ENCODE data around the gene SPIRE1. TPM values are rescaled to one million over a fixed set of nuclear protein-coding genes. Genes with fewer than 3 reads are reported as not detected.
A peak's percentile ranks its signal among the peaks of the same experiment; 100 is the strongest.

The SPIRE1 gene
- total RNA-seq, 2 donors from 2014 or later: 7.8 to 12.0 TPM

DNA sequence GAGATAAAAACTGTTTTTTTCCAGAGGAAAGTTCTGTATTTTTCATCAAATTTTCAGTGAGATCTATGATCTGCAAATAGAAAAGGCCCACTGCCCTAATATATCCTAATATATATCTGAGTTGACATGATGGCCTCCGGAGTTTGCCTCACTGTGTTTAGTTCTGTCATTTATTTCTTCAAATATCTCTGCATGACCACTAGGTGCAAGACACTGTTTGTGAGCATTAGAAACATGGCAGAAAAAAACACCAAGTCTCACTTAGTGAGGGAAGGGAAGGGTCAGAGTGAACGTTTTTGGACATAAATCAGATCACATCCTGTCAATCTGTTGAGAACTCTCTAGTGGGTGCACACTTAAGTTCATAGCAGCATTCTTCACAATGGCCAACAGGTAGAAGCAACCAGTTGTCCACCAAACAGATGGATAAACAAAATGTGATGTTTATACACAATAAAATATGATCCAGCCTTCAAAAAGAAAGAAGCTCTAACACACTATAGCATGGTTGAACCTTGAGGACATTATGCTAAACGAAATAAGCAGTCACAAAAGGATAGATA is 53.4 kb downstream of the SPIRE1 start:
- no peaks in the 10 kb centered on the region for H3K9me3 Mint-ChIP-seq
- H3K4me1 Mint-ChIP-seq (ENCODE audit: low read depth in 2 of 2): no peaks in the 10 kb centered on the region
- no peak overlapping the region for H3K4me3 Mint-ChIP-seq
- DNase-seq (ENCODE audit: low spot score) (no peak), ATAC-seq (no peak)
- no peaks in the 10 kb centered on the region for H3K36me3 Mint-ChIP-seq
- H3K27ac Mint-ChIP-seq: no peak overlapping the region
- no peaks in the 10 kb centered on the region for H3K27me3 Mint-ChIP-seq

DNA sequence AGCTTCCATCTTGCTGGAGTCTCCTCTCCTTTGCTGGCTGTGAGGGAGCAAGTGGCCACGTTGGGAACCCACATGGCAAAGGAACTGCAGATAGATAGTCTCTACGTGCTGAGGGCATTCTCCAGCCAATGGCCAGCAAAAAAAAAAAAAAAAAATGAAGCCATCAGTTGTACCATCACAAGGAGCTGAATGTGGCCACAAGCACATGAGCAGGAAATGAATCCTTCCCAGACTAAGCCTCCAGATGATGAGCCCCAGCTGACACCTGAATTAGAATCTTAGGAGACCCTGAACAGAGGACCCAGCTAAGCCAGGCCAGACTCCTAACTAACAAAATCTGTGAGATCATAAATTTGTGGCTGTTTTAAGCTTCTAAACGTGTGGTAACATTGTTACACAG is 57.9 kb downstream of the SPIRE1 start:
- no peaks in the 10 kb centered on the region for H3K27me3 Mint-ChIP-seq

DNA sequence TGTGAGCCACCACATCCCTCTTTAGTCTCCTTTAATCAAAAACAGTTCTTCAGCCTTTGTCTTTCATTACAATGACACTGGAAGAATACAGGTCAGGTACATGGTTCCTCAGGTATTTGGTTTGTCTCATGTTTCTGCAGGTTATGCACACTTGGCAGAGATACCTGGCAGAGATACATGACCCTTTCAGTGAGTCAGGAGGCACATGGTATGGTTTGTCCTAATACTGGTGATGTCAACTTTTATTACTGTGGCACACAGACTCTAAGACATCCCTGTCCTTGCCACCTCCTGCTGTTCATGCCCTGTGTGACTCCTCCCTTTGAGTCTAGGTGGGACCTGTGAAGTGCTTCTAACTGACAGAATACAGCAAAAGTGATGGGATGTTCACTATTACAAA is 58.4 kb downstream of the SPIRE1 start:
- Mint-ChIP-seq H3K27me3 (no peaks in the 10 kb centered on the region), H3K9me3 (no peaks in the 10 kb centered on the region), H3K27ac (peak overlapping the region in 1 of 2 donors; percentile 18), H3K4me3 (no peak overlapping the region), H3K36me3 (no peaks in the 10 kb centered on the region), H3K4me1 (ENCODE audit: low read depth in 2 of 2) (peaks cover 7 to 8% of the 10 kb centered on the region in 2 donors)
- DNase-seq (ENCODE audit: low spot score) (no peak), ATAC-seq (no peak)

More for the DNA sequence above, 57.9 kb downstream of the SPIRE1 start:
- H3K9me3 Mint-ChIP-seq: no peaks in the 10 kb centered on the region
- H3K4me1 Mint-ChIP-seq (ENCODE audit: low read depth in 2 of 2): peaks cover 7 to 8% of the 10 kb centered on the region in 2 donors
- ATAC-seq (no peak), DNase-seq (ENCODE audit: low spot score) (no peak)
- no peak overlapping the region for H3K27ac Mint-ChIP-seq
- H3K36me3 Mint-ChIP-seq: no peaks in the 10 kb centered on the region
- no peak overlapping the region for H3K4me3 Mint-ChIP-seq

GRCh38 chr18:12598181-12598930 is 59.6 kb downstream of the SPIRE1 start:
- Mint-ChIP-seq H3K9me3 (no peaks in the 10 kb centered on the region), H3K27me3 (no peaks in the 10 kb centered on the region), H3K27ac (no peak overlapping the region), H3K36me3 (no peaks in the 10 kb centered on the region), H3K4me3 (no peak overlapping the region), H3K4me1 (ENCODE audit: low read depth in 2 of 2) (peaks cover 7 to 8% of the 10 kb centered on the region in 2 donors)
- ATAC-seq (no peak), DNase-seq (ENCODE audit: low spot score) (no peak)

DNA sequence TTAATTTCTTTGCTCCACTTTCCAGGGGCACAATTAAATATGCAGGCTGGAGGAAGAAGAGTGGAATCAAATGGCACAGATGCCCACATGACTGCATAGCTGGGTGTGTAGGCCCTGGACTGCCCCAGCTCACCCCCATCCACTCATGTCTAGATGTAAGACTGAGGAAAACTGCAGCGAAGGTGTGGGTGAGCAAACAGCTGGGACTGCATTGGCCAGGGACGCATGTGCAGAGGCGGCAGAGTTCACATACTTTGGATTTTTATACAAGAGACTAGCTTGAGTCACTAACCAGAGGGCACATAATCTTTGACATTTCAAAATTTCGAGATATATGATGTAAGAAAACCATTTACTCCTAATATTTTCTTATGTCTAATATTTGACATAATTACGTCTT is 60.1 kb downstream of the SPIRE1 start:
- DNase-seq (ENCODE audit: low spot score): no peak
- Mint-ChIP-seq H3K36me3 (no peaks in the 10 kb centered on the region), H3K4me1 (ENCODE audit: low read depth in 2 of 2) (peaks cover 7 to 8% of the 10 kb centered on the region in 2 donors), H3K9me3 (no peaks in the 10 kb centered on the region), H3K27ac (no peak overlapping the region), H3K27me3 (no peaks in the 10 kb centered on the region), H3K4me3 (no peak overlapping the region)
- ATAC-seq: no peak

DNA sequence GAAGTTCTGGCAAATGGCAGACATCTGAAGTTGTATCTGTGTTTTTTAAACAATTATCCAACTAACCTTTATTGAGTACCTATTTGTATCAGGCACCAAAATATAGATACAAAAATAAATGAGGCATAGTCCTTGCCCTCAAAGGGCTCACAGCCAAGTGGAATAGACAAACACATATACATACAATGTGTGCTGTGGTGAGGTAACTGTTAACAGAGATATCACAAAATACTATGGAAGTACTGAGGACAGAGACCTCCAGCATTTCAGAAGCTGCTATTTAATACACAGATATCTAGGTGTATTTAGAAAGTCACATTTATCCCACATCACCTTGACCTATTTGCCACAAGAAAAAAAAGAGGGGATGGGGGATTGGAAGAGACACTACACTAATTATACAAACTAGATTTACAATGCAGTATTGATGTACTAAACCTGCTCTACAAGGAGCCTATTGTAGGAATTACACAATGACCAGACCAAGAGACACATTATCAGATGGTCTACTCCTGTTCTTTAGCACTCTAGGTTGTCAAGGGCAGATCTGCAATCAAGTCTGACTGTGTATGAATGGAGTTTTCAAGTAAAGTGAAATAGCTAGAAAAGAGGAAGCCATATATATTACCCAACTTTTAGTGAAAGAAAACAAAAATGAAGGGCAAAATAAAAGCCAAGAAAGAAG is 62.2 kb downstream of the SPIRE1 start:
- no peak overlapping the region for H3K27ac Mint-ChIP-seq
- peaks cover 7 to 11% of the 10 kb centered on the region in 2 donors for H3K4me1 Mint-ChIP-seq (ENCODE audit: low read depth in 2 of 2)
- DNase-seq (ENCODE audit: low spot score): no peak
- ATAC-seq: no peak
- H3K4me3 Mint-ChIP-seq: no peak overlapping the region
- peaks cover 0 to 2% of the 10 kb centered on the region in 2 donors for H3K27me3 Mint-ChIP-seq
- no peaks in the 10 kb centered on the region for H3K36me3 Mint-ChIP-seq
- H3K9me3 Mint-ChIP-seq: no peaks in the 10 kb centered on the region

GRCh38 chr18:12593866-12594265 is 64.0 kb downstream of the SPIRE1 start:
- no peaks in the 10 kb centered on the region for H3K9me3 Mint-ChIP-seq
- no peak overlapping the region for H3K4me3 Mint-ChIP-seq
- no peak for DNase-seq (ENCODE audit: low spot score)
- H3K27ac Mint-ChIP-seq: no peak overlapping the region
- H3K36me3 Mint-ChIP-seq: no peaks in the 10 kb centered on the region
- peaks cover 0 to 2% of the 10 kb centered on the region in 2 donors for H3K27me3 Mint-ChIP-seq
- no peak for ATAC-seq
- H3K4me1 Mint-ChIP-seq (ENCODE audit: low read depth in 2 of 2): peaks cover 7 to 11% of the 10 kb centered on the region in 2 donors

DNA sequence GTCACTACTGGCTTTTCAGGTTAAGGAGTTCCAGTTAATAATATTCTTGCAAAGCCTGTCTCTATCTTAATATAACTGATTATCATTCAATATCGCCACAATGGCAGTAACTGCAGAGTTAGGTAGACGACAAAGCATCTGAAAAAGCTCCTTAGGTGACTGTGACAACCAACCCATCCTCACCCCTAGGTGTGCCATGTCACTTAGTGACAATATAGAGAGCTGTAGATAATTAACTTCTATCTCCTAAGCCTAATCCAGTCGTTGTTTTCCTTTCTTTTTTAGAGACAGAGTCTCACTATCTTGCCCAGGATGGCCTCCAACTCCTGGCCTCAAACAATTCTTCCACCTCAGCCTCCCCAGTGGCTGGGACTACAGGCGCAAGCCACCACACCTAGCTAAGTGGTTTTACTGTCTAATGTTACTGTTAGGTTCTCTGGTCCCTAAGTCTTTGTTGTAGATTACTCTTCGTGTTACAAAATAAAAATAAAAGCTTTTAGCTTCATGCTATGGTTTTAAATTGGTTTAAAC is 65.2 kb downstream of the SPIRE1 start:
- no peak for ATAC-seq
- H3K4me3 Mint-ChIP-seq: no peak overlapping the region
- DNase-seq (ENCODE audit: low spot score): no peak
- no peaks in the 10 kb centered on the region for H3K36me3 Mint-ChIP-seq
- H3K9me3 Mint-ChIP-seq: no peaks in the 10 kb centered on the region
- peaks cover 0 to 2% of the 10 kb centered on the region in 2 donors for H3K27me3 Mint-ChIP-seq
- H3K27ac Mint-ChIP-seq: no peak overlapping the region
- peaks cover 7 to 11% of the 10 kb centered on the region in 2 donors for H3K4me1 Mint-ChIP-seq (ENCODE audit: low read depth in 2 of 2)

GRCh38 chr18:12589448-12589847 is 68.5 kb downstream of the SPIRE1 start:
- Mint-ChIP-seq H3K9me3 (no peaks in the 10 kb centered on the region), H3K27me3 (peaks cover 0 to 2% of the 10 kb centered on the region in 2 donors)
- no peak for DNase-seq (ENCODE audit: low spot score)

DNA sequence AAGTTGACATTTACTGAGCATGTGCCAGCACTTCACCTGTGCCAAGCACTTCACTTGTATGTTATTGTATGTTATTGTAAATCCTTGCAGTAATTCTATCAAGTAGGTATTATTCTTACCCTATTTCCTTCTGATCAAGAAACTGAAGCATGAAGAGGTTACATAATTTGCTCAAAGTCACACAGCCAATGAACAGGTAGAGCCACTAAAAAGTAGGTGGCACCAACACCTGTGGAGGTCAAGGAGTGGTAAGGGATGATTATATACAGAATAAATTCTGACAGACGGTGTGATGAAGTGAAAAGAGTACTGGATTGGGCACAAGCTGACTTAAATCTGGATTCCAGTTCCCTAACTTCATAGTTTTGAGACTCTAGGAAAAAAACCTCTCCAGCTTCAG is 71.0 kb downstream of the SPIRE1 start:
- H3K4me1 Mint-ChIP-seq (ENCODE audit: low read depth in 2 of 2): peaks cover 0 to 2% of the 10 kb centered on the region in 2 donors
- H3K36me3 Mint-ChIP-seq: no peaks in the 10 kb centered on the region
- H3K27me3 Mint-ChIP-seq: peaks cover 0 to 2% of the 10 kb centered on the region in 2 donors
- no peak for ATAC-seq
- DNase-seq (ENCODE audit: low spot score): no peak
- H3K9me3 Mint-ChIP-seq: no peaks in the 10 kb centered on the region
- H3K27ac Mint-ChIP-seq: no peak overlapping the region
- no peak overlapping the region for H3K4me3 Mint-ChIP-seq

More at GRCh38 chr18:12589448-12589847, 68.5 kb downstream of the SPIRE1 start:
- no peak overlapping the region for H3K4me3 Mint-ChIP-seq
- no peak overlapping the region for H3K27ac Mint-ChIP-seq
- peaks cover 0 to 2% of the 10 kb centered on the region in 2 donors for H3K4me1 Mint-ChIP-seq (ENCODE audit: low read depth in 2 of 2)
- ATAC-seq: no peak
- H3K36me3 Mint-ChIP-seq: no peaks in the 10 kb centered on the region

DNA sequence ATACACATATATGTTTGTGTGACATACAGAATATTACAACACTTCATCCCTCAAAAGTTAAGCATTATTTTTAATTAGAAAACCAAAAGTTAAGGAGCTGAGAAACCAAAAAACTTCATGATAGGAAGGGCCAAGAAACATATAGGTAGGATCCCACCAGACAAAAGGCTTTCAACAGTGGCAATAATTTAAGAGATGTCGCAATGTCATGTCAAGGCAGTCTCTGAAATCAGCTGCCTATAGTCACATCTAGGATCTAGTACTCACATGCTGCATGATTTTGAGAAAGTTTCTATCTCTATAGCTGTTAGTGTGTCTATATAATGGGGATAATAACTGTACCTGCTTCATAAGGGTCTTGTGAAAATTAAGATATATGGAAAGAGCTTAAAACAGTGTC is 72.7 kb downstream of the SPIRE1 start:
- ATAC-seq (no peak), DNase-seq (ENCODE audit: low spot score) (no peak)
- H3K4me3 Mint-ChIP-seq: no peak overlapping the region
- H3K36me3 Mint-ChIP-seq: no peaks in the 10 kb centered on the region
- no peaks in the 10 kb centered on the region for H3K27me3 Mint-ChIP-seq
- H3K9me3 Mint-ChIP-seq: no peaks in the 10 kb centered on the region
- H3K4me1 Mint-ChIP-seq (ENCODE audit: low read depth in 2 of 2): no peaks in the 10 kb centered on the region
- no peak overlapping the region for H3K27ac Mint-ChIP-seq

GRCh38 chr18:12580630-12581342 is 77.1 kb downstream of the SPIRE1 start:
- no peaks in the 10 kb centered on the region for H3K9me3 Mint-ChIP-seq
- H3K4me1 Mint-ChIP-seq (ENCODE audit: low read depth in 2 of 2): no peaks in the 10 kb centered on the region
- DNase-seq (ENCODE audit: low spot score) (no peak), ATAC-seq (no peak)
- no peak overlapping the region for H3K27ac Mint-ChIP-seq
- H3K36me3 Mint-ChIP-seq: no peaks in the 10 kb centered on the region
- no peak overlapping the region for H3K4me3 Mint-ChIP-seq
- no peaks in the 10 kb centered on the region for H3K27me3 Mint-ChIP-seq

- Mint-ChIP-seq H3K36me3 (no peaks in the 10 kb centered on the region), H3K4me3 (no peak overlapping the region), H3K27me3 (peaks cover 0 to 2% of the 10 kb centered on the region in 2 donors), H3K4me1 (ENCODE audit: low read depth in 2 of 2) (no peaks in the 10 kb centered on the region), H3K27ac (no peak overlapping the region), H3K9me3 (no peaks in the 10 kb centered on the region)
- ATAC-seq: no peak
- DNase-seq (ENCODE audit: low spot score): no peak
Observed at GRCh38 chr18:12579775-12580174, 78.1 kb downstream of the SPIRE1 start.

Measured in natural killer cell treated with Interleukin-12 subunit alpha and Interleukin-12 subunit beta and Interleukin-15 and Interleukin-18, amount 100 ng/mL, for 72 hours (primary cell).